ENCODE results near the gene RAB3C.
"Not testable (repeated sequence)": the region's sequence is repeated elsewhere in the genome, so short reads cannot be mapped to it uniquely, and the experiment has no call there.

RAB3C gene

DNA sequence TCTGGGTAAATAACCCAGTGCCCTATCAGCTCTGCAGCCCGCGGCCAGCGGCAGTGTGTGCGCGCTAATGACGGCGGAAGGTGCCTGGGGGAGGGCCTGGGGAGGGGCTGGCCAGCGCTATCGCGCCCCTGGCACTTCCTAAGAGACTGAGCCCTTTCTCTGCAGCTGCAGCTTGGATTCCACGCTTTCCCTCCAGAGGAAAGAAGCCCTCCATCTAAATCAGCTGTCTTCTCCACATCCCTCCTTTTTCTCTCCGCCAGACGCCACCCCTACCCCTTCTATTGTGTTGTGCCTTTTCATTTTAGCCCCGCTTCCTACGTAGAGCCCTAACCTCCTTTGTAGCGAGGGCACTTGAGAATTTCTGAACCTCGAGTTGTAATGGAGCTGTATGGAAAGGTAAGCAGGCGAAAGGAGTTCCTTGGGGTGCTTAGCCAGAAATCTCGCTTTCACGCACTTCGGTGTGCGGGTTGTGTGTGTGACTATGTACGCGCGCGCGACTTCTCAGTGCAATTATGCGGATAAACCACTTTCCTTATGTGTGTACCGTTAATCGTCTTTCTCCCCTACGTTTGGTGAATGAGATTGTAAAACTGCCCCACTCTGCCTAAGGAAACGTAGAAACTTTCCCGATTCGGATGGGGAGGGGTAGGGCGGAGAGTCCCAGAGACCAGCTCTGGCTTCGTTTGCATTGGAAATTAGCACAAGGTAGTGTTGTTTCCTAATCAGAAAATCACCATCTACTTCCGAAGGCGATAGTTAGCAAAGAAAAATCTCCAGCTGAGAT is 664 bp upstream of the RAB3C start:
- H3K4me3 ChIP-seq (ENCODE audit: low read depth, low read length), result peak overlapping the region; percentile 65
- TF ChIP-seq, protein P1, sequence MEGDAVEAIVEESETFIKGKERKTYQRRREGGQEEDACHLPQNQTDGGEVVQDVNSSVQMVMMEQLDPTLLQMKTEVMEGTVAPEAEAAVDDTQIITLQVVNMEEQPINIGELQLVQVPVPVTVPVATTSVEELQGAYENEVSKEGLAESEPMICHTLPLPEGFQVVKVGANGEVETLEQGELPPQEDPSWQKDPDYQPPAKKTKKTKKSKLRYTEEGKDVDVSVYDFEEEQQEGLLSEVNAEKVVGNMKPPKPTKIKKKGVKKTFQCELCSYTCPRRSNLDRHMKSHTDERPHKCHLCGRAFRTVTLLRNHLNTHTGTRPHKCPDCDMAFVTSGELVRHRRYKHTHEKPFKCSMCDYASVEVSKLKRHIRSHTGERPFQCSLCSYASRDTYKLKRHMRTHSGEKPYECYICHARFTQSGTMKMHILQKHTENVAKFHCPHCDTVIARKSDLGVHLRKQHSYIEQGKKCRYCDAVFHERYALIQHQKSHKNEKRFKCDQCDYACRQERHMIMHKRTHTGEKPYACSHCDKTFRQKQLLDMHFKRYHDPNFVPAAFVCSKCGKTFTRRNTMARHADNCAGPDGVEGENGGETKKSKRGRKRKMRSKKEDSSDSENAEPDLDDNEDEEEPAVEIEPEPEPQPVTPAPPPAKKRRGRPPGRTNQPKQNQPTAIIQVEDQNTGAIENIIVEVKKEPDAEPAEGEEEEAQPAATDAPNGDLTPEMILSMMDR (conservative IDR thresholded peaks at IDR 0.05; ENCODE audit: low read depth, low read length), result no peak
- DNase-seq (ENCODE audit: low read depth), result no peak

DNA sequence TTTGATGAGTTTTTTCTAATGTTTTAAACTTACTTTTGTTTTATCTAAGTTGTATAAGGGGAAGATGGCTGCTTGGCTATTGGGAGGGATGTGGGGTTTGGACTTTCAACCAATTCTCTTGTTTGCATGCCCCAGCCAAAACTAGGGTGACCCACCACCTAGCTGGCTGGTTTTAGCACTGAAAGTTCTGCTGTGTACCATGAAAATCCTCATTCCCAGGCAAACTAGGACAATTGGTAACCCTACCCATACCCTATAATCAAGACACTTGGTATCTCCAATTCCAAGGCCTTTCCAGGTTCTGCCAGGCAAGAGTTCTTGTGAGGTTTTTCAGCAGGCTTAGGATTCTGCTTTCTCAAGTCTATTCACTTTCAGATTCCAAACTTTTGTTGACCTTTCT is 13.1 kb downstream of the RAB3C start:
- no peak overlapping the region for H3K4me3 ChIP-seq (ENCODE audit: low read depth, low read length)
- no peak for DNase-seq (ENCODE audit: low read depth)
- TF ChIP-seq, protein P1 (conservative IDR thresholded peaks at IDR 0.05; ENCODE audit: low read depth, low read length), result no peak

DNA sequence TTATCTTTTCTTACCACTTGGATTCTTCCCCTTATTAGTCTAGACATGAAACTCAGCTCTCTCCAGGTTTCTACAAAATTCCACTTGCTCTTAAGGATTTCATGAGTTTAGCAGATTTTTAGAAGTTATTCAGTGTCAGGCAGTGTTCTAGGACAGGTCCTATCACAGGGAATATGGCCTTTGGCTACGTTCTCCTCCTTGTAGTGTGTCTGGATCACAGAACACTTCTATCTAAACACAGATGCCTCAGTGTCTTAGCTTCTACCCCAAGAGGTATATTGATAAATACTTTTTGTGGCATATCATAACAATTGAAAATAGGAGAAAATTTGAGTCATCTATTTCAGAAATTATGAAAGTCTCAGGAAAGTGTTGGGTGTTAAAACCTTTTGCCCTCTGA is 15.6 kb downstream of the RAB3C start:
- DNase-seq (ENCODE audit: low read depth), result no peak
- H3K4me3 ChIP-seq (ENCODE audit: low read depth, low read length), result no peak overlapping the region
- TF ChIP-seq, protein P1 (conservative IDR thresholded peaks at IDR 0.05; ENCODE audit: low read depth, low read length), result no peak

DNA sequence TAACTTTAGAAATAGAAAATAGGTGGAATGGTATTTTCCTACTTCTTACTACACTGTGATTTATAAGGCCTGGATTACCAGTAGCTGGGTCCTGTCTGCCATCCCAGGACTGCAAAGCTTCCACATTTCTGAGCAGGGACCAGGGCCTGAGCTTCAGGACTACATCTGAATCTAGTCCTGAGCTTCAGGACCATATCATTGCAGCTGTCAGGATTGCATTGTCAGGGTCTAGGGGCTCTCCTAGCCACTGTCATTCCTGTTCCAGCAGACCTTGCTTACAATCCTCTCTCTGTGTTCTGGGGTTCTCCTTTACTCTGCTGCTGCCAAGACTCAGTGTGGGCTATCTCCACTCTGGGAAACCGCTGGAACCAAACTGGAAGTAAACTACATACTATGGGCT is 16.3 kb downstream of the RAB3C start:
- no peak for DNase-seq (ENCODE audit: low read depth)
- H3K4me3 ChIP-seq (ENCODE audit: low read depth, low read length), result no peak overlapping the region
- TF ChIP-seq, protein P1 (conservative IDR thresholded peaks at IDR 0.05; ENCODE audit: low read depth, low read length), result no peak

DNA sequence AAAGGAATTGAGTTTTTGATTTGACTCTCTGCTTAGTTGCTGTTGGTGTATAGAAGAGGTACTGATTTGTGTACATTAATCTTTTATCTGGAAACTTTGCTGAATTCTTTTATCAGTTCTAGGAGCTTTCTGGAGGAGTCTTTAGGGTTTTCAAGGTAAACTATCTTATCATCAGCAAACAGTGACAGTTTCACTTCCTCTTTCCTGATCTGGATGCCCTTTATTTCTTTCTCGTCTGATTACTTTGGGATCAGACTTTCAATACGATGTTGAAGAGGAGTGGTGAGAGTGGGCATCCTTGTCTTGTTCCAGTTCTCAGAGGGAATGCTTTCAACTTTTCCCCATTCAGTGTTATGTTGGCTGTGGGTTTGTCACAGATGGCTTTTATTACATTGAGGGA is 17.7 kb downstream of the RAB3C start:
- not testable (repeated sequence) for DNase-seq (ENCODE audit: low read depth); H3K4me3 ChIP-seq (ENCODE audit: low read depth, low read length)

DNA sequence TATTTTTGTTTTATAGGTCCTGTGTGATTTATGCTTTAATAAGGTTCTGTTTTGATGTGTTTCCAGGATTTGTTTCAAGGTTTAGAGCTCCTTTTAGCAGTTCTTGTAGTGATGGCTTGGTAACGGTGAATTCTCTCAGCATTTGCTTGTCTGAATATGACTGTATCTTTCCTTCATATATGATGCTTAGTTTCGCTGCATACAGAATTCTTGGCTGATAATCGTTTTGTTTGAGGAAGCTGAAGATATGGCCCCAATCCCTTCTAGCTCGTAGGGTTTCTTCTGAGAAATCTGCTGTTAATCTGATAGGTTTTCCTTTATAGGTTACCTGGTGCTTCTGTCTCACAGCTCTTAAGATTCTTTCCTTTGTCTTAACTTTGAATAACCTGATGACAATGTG is 20.0 kb downstream of the RAB3C start:
- DNase-seq (ENCODE audit: low read depth); H3K4me3 ChIP-seq (ENCODE audit: low read depth, low read length): not testable (repeated sequence)

DNA sequence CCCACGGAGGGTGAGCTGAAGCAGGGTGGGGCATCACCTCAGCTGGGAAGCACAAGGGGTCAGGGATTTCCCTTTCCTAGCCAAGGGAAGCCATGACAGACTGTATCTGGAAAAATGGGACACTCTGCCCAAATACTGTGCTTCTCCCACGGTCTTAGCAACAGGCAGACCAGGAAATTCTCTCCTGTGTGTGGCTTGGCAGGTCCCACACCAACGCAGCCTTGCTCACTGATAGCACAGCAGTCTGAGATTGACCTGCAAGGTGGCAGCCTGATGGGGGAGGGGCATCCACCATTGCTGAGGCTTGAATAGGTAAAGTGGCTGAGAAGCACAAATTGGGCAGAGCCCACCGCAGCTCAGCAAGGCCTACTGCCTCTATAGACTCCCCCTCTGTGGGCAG is 23.2 kb downstream of the RAB3C start:
- TF ChIP-seq, protein P1 (conservative IDR thresholded peaks at IDR 0.05; ENCODE audit: low read depth, low read length), result no peak
- no peak for DNase-seq (ENCODE audit: low read depth)
- no peak overlapping the region for H3K4me3 ChIP-seq (ENCODE audit: low read depth, low read length)

DNA sequence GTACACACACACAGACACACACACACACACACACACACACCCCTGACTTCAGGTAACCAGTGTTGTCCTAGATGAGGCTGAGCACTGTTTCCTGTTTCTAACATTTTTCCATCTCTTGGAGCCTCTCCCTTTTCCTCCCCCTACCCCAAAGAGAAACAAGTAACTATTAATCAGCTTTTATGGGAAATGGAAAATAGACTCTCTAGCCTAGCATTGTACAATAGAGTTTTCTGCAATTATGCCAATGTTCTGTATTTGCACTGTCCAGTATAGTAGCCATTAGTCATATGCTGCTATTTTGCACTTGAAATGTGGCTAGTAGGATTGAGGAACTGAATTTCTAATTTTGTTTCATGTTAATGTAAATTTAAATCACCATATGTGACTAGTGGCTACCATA is 33.1 kb downstream of the RAB3C start:
- H3K4me3 ChIP-seq (ENCODE audit: low read depth, low read length), result no peak overlapping the region
- TF ChIP-seq, protein P1 (conservative IDR thresholded peaks at IDR 0.05; ENCODE audit: low read depth, low read length), result no peak
- DNase-seq (ENCODE audit: low read depth), result no peak

Data from choroid plexus epithelial cell (primary cell).